IPS DF 4.7 (cell line): ENCODE results near the gene AAGAB.

ENCODE experiments used
- DNase-seq: peaks from one replicate; pipeline ENCODE4 v3.0.0-alpha.2; 2013; ENCODE audit warnings: low spot score; ENCODE audit errors: extremely low read depth

AAGAB gene

GRCh38 chr15:67152429-67152828, 102.0 kb downstream of the AAGAB start:
- DNase-seq: no peak
